KG1 (cell line): ENCODE results near the gene CCM2L.
"Not testable (repeated sequence)": the region's sequence is repeated elsewhere in the genome, so short reads cannot be mapped to it uniquely, and the experiment has no call there.

ENCODE experiments used
- DNase-seq: peaks from one replicate; lab custom pipeline; 2025; lab: John Stamatoyannopoulos, UW

The CCM2L gene

GRCh38 chr20:32029561-32029960 is 19.3 kb downstream of the CCM2L start:
- DNase-seq = no peak

DNA sequence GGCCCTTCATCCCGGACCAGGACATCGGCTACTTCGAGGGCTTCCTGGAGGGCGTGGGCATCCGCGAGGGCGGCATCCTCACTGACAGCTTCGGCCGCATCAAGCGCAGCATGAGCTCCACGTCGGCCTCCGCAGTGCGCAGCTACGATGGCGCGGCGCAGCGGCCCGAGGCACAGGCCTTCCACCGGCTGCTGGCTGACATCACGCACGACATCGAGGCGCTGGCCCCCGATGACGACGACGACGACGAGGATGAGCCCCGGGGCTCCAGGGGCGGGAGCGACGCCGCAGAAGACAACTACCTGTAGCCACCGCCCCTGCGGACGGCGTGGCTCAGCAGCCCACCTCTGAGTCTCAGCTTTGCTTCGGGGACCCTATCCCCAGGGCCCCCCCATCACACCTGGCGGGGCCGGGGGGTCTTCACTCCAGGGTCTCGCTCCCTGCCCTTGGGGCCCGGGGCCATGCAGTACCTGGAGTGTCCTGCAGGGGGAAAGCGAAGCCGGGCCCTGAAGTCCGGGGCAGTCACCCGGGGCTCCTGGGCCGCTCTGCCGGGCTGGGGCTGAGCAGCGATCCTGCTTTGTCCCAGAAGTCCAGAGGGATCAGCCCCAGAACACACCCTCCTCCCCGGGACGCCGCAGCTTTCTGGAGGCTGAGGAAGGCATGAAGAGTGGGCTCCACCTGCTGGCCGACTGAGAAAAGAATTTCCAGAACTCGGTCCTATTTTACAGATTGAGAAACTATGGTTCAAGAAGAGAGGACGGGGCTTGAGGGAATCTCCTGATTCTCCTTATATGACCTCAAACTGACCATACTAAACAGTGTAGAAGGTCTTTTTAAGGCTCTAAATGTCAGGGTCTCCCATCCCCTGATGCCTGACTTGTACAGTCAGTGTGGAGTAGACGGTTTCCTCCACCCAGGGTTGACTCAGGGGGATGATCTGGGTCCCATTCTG is 21.0 kb downstream of the CCM2L start:
- DNase-seq = peak; percentile 38

- no peak for DNase-seq
Observed at GRCh38 chr20:32033316-32033715, 23.1 kb downstream of the CCM2L start.

- DNase-seq = not testable (repeated sequence)
Observed at GRCh38 chr20:32033721-32034120, 23.5 kb downstream of the CCM2L start.

DNA sequence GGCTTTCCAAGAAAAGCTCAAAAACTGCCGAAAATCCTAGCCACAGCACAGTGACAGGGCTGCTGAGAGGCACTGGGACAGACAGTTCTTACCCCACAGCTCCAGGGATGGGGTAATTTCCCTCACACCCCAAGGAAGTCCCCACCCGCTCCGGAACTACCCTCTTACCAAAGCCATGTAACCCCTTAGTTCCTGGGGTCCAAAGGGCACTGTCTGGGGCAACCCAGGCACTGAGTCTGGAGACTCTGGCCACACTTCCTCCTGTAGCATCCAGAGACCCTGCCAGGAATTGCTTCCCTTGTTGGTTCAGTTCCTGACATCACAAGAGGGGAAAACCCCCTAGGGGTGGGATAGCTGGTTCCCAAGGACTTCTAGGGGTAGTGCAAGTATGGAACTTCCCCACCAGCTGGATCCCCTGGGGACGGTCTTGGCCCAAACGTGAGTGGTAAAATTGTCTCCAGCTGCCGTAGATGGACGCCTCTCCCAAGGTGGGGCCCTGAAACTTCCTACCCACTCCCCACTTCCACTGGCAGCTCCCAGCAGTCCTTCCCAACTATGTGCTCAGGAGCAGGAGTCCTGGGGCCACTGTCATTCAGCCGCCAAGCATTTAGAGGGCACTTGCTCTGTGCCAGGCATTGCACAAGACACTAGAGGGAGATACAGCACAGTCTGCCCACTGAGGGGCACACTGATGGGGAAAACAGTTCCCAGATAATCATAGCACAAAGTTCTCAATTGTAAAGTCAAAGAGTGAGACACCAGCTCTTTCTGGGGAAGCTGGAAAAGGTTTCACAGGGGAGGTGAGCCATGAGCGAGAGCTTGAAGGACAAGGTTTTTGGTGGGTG is 24.6 kb downstream of the CCM2L start:
- no peak for DNase-seq

GRCh38 chr20:32035426-32035779 is 25.2 kb downstream of the CCM2L start:
- no peak for DNase-seq

GRCh38 chr20:32036252-32036651 is 26.0 kb downstream of the CCM2L start:
- DNase-seq = no peak

DNA sequence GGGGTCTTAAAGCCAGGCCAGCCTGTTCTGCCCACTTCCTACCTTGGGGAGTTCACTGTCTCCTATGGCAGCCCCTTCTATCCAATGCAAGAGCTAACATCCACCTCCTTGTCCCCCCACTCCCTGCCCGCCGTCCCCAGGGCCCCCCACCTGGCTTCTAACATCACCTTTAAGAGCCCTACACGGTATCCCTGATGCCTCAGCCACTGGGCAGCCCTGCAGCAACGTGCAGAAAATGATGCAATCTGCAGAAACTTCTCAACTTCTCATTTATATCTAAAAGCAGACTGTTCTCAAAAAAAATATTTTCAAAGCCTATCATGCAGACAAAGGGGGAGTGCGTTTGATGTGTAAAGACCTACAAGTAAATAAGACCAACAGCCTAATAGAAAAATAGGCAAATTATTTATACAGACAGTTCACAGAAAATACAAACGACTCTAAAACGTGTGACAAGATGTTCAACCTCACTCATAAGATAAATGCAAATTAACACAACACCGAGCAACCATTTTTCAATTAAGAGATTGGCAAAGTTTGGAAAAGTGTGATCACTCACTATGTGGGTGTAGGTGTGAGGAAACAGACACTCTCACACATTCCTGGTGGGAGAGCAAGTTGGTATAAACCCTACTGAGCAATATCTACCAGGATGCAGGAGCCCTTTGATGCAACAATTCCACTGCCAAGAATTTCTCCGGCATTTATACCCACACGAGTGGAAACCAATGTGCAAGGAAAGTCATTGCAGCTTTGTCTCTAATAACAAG is 26.7 kb downstream of the CCM2L start:
- DNase-seq = no peak

GRCh38 chr20:32037929-32038328 is 27.7 kb downstream of the CCM2L start:
- no peak for DNase-seq

GRCh38 chr20:32040142-32040953 is 30.1 kb downstream of the CCM2L start:
- peak; percentile 68 for DNase-seq

DNA sequence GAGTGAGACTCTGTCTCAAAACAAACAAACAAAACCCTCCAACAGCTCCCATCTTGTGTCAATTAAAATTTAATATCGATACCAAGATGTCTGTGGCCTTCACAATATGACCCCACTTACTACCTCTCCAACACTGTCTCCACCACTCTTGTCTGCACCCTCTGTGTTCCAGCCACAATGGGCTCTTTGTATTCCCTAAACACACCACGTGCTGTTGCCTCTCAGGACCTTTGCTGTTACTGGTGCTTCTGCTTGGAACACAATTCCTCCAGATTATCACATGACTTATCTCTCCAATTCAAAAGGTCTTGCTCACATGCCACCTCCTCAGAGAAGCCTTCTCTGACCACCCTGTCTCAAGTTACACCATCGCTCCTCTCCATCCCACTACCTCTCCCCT is 35.8 kb downstream of the CCM2L start:
- DNase-seq = no peak

DNA sequence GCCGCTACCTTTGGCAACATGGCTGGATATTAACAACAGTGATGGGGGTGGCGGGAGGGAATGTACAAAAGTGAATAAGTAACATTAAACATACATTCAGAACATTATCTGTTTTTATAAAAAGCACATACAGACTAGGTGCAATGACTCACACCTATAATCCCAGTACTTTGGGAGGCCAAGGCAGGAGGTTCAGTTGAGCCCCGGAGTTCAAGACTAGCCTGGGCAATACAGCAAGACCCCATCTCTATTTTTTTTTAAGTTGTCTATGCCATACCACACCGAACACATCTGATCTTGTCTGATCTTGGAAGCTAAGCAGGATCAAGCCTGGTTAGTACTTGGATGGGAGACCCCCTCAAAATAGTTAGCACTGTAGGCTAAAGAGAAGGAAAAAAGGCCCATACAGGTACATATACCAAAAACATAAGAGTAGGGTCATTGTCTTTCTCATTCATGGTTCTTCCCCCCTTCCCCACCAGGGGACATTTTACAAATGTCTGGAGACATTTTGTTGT is 40.1 kb downstream of the CCM2L start:
- DNase-seq = no peak

GRCh38 chr20:32050851-32051556 is 40.8 kb downstream of the CCM2L start:
- DNase-seq = no peak

DNA sequence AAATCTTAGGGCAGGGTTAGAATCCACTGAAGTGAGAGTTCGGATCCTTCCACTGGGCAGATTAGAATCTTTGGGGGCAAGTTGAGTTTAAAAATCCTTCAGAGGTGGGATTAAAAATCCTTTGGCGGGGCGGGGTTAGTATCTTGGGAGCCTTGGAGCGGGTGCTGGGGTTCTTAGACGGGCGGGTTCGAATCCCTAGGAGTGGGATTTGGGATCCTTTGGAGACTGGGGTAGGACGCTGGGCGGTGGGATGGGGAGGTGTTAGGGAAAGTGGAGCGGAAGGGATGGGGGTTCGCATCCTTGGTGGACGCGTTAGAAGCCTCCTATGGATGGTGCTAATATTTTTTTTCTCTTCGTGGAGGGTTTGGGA is 41.5 kb downstream of the CCM2L start:
- DNase-seq = no peak

- no peak for DNase-seq
Observed at GRCh38 chr20:32052090-32052777, 42.0 kb downstream of the CCM2L start, which contains the start of gene HCK. Gene HCK (plus strand): TSS chr20:32052242.

DNA sequence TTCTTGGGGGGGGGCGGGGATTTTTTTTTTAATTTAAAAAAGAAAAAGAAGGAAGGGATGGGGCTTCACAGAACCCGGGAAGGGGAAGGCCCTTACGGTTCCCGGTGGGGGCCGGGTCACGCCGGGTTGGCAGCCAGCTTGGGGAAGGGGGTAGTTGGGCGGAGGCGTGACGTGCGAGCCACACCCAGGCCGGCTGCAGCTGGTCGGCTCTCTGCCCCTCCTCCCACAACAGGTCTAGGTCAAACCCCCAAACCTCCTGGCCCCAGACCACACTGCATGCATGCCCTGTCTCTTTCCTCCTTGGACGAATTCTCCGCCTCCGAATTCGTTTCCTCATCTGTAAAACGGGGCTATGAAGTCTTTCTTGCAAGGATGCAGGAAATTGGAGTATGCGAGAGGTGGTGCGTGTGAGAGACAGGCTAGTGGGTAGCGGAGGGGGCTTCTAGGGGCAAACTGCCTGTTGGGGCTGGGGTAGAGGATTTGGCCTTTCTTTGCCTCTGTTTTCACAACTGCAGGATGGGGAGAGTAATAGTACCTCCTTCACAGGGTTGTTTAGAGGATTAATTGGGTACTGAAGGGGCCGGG is 42.6 kb downstream of the CCM2L start:
- DNase-seq = no peak

- DNase-seq = no peak
Observed at GRCh38 chr20:32053648-32054047, 43.4 kb downstream of the CCM2L start.

GRCh38 chr20:32056708-32057483 is 46.7 kb downstream of the CCM2L start:
- no peak for DNase-seq
